ENCODE data around the gene TGOLN2. TPM values are rescaled to one million over a fixed set of nuclear protein-coding genes. Genes with fewer than 3 reads are reported as not detected.

Gene TGOLN2
- total and polyA plus RNA-seq, 7 donors = 12.6 to 95.0 (median 80.6) TPM

DNA sequence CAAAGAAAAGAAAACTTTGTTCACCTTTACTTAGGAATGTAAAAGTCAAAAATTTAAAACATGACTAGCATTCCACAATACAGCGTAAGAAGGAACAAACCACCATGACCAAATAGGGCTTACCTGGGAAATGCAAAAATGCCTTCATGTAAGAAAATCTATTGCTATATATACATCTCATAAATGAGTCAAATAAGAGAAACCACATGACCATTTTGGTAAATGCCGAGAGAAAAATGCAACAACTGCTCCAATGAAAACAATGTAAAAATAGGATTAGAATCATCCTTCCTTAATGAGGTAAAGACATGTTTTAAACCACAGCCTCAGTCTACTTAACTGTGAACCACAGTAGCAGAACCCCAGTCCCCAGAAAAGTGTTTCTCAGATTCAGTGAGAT is 49.4 kb downstream of the TGOLN2 start:
- 79 to 84% methylated on average over 2 of the region's 2 CpGs for WGBS, 2 donors
- Histone ChIP-seq H3K27ac (peak overlapping the region in 3 of 4 donors; percentile 44 to 81 (median 65)), H3K4me3 (no peak overlapping the region), H3K9me3 (no peaks in the 10 kb centered on the region), H3K4me1 (peaks cover 0 to 47% (median 34%) of the 10 kb centered on the region in 4 donors), H3K36me3 (peaks cover 0 to under 1% (median 0%) of the 10 kb centered on the region in 4 donors), H3K27me3 (no peaks in the 10 kb centered on the region)
- intact Hi-C loops (cut with DNase I) = no loop called here
- DNase-seq = no peak
- no peak for TF ChIP-seq POLR2A (IDR thresholded peaks at IDR 0.05)
- TF ChIP-seq POLR2AphosphoS5 (IDR thresholded peaks at IDR 0.05) = no peak
- no peak for TF ChIP-seq EP300 (IDR thresholded peaks at IDR 0.05)
- TF ChIP-seq, protein P1, sequence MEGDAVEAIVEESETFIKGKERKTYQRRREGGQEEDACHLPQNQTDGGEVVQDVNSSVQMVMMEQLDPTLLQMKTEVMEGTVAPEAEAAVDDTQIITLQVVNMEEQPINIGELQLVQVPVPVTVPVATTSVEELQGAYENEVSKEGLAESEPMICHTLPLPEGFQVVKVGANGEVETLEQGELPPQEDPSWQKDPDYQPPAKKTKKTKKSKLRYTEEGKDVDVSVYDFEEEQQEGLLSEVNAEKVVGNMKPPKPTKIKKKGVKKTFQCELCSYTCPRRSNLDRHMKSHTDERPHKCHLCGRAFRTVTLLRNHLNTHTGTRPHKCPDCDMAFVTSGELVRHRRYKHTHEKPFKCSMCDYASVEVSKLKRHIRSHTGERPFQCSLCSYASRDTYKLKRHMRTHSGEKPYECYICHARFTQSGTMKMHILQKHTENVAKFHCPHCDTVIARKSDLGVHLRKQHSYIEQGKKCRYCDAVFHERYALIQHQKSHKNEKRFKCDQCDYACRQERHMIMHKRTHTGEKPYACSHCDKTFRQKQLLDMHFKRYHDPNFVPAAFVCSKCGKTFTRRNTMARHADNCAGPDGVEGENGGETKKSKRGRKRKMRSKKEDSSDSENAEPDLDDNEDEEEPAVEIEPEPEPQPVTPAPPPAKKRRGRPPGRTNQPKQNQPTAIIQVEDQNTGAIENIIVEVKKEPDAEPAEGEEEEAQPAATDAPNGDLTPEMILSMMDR (IDR thresholded peaks at IDR 0.05) = no peak

DNA sequence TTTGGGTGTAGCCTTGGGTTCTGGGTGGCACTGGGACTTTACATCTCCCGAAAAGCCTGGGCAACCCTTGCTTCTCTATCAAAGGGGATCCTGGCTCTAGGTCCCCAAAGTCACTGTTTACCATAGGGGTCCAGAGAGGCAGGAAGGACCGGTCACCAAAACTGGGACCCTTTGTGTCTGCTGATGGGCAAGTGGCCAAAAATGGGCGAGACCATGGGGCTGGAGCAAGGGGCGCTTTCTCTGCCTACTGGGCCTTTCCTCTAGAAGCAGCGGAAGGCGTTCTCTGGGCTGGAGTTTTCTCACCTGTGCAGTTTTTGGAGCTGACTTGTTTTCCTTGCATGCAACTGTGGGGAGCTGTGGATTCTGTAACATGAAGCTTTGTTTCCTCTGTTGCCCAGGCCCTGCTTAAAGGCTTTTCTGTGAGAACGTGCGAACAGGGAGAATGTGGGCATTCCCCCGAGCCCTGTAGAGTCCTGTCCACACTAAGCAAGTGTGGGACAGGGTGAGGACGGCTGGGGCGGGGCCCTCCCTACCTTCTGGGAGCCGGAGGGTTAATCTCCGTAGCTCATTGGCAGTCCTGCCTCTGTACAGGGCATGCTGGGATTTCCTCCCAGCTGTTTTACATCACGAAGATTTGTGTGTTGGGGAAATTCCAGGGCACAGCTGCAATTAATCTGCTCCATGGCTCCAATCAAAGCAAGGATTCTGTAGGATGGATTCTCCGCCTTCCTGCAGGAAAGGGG is 50.2 kb downstream of the TGOLN2 start:
- TF ChIP-seq, protein P1 (IDR thresholded peaks at IDR 0.05) = no peak
- TF ChIP-seq POLR2AphosphoS5 (IDR thresholded peaks at IDR 0.05) (peak; percentile 64 to 88 (median 82)), EP300 (IDR thresholded peaks at IDR 0.05) (peak in 1 of 4 donors; percentile 18), POLR2A (IDR thresholded peaks at IDR 0.05) (no peak)
- Histone ChIP-seq H3K4me1 (peaks cover 0 to 47% (median 34%) of the 10 kb centered on the region in 4 donors), H3K36me3 (no peaks in the 10 kb centered on the region), H3K4me3 (peak overlapping the region in 1 of 4 donors; percentile 13), H3K27me3 (no peaks in the 10 kb centered on the region), H3K9me3 (no peaks in the 10 kb centered on the region), H3K27ac (peak overlapping the region; percentile 42 to 81 (median 54))
- WGBS, 2 donors = 66 to 72% methylated on average over 15 of the region's 15 CpGs
- peak; percentile 75 for DNase-seq
- intact Hi-C loops (cut with DNase I) = no loop called here

DNA sequence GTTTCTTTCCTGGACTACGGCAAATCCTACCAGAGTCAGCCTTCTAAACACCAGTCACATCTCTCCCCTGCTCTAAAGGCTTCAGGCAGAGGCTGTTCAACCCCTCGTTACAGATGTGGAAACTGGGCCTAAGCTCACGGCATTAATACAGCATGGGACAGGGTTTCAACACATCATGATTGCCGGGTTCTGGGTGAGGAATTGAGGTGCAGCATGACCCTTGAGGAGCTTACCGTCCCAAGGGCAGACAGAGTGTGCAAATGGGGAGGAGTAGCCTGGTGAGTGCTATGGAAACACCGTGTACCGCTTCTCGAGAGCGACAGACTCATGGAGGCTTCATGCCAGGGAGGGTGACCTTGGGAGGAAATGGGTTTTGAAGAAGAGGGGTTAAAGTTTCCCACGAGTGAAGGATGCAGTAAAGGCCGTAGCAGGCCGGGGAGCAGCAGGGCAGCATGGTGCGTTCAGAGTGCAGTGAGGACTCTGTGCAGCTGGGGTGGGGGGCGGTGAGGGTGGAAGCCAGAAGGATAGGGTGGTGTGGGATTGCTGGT is 51.1 kb downstream of the TGOLN2 start:
- intact Hi-C loops (cut with DNase I) = no loop called here
- DNase-seq = no peak
- H3K27ac ChIP-seq = peak overlapping the region; percentile 42 to 81 (median 54)
- TF ChIP-seq POLR2A (IDR thresholded peaks at IDR 0.05) = no peak
- no peak for TF ChIP-seq POLR2AphosphoS5 (IDR thresholded peaks at IDR 0.05)
- TF ChIP-seq, protein P1 (IDR thresholded peaks at IDR 0.05) = no peak
- no peak for TF ChIP-seq EP300 (IDR thresholded peaks at IDR 0.05)
- 75 to 85% methylated on average over 14 of the region's 14 CpGs for WGBS, 2 donors
- H3K9me3 ChIP-seq = no peaks in the 10 kb centered on the region
- peak overlapping the region in 2 of 4 donors; percentile 11 to 23 for H3K4me3 ChIP-seq
- H3K27me3 ChIP-seq = no peaks in the 10 kb centered on the region
- peaks cover 0 to 47% (median 34%) of the 10 kb centered on the region in 4 donors for H3K4me1 ChIP-seq
- H3K36me3 ChIP-seq = no peaks in the 10 kb centered on the region

DNA sequence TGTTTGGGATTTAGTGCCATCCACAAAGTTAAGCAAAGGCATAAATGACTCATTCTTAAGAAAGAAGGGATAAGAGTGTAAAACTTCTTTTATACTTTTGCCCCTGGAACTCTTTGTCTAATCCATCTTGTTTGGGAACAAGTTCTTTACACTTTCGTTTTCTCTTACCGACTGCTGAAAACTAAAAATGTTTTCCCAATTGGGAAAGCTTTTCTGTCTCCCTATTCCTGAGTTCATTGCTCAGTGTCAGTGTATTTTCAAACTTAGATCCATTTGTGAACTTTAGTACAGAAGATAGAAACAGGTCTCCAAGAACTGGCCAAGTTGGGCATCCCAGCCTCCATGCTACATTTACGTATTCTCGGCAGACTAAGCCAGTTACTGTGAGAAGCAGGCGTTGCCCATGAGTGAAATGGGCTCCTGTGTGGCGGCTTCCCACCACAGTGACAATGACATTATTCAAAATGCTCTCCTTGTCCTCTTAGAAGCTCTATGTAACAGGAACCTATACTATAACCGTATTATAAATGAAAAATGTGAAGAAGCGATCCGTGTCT is 51.7 kb downstream of the TGOLN2 start:
- no peak for DNase-seq
- peak overlapping the region in 3 of 4 donors; percentile 5 to 23 (median 11) for H3K4me3 ChIP-seq
- intact Hi-C loops (cut with DNase I) = no loop called here
- 80 to 90% methylated on average over 9 of the region's 9 CpGs for WGBS, 2 donors
- H3K4me1 ChIP-seq = peaks cover 0 to 47% (median 34%) of the 10 kb centered on the region in 4 donors
- H3K27ac ChIP-seq = peak overlapping the region; percentile 42 to 81 (median 54)
- no peaks in the 10 kb centered on the region for H3K36me3 ChIP-seq
- H3K9me3 ChIP-seq = no peaks in the 10 kb centered on the region
- no peak for TF ChIP-seq EP300 (IDR thresholded peaks at IDR 0.05)
- no peak for TF ChIP-seq POLR2A (IDR thresholded peaks at IDR 0.05)
- TF ChIP-seq, protein P1 (IDR thresholded peaks at IDR 0.05) = no peak
- no peak for TF ChIP-seq POLR2AphosphoS5 (IDR thresholded peaks at IDR 0.05)
- no peaks in the 10 kb centered on the region for H3K27me3 ChIP-seq
